IMR-90 (cell line): ENCODE data around the gene NPAS2. TPM values are rescaled to one million over a fixed set of nuclear protein-coding genes. Genes with fewer than 3 reads are reported as not detected.
A peak's percentile ranks its signal among the peaks of the same experiment; 100 is the strongest.

Experiments used
- ATAC-seq: fragments of 200-7000 bp; cut with Tn5 transposase; 2 replicates; pipeline ENCODE4 v1.9.1; 2020; ENCODE audit warnings: low read depth, mild to moderate bottlenecking, moderate library complexity
- BruUV-seq: library from RNA; stranded (reverse); fragments of 400-500 nt; replicated peaks from 2 replicates; lab custom pipeline; 2021; lab: Mats Ljungman, UMichigan
- CTCF ChIA-PET: fragments of 300-600 bp; formaldehyde crosslinking; extraction: SDS; loops from one replicate; lab custom pipeline; 2021; ENCODE audit warnings: antibody characterized with exemption; lab: Yijun Ruan, JAX
- POLR2A ChIA-PET: fragments of 300-600 bp; sonication (Branson Sonifier 250); formaldehyde crosslinking; loops from one replicate; lab custom pipeline; 2022; ENCODE audit warnings: antibody characterized with exemption; ENCODE audit not compliant: unreplicated experiment; lab: Charles Lee
- DNase-seq: peaks from one replicate; pipeline ENCODE4 v3.0.0; 2013
- H2AFZ ChIP-seq: replicated peaks from 2 replicates; pipeline ENCODE3; 2013; ENCODE audit warnings: low read length, mild to moderate bottlenecking; ENCODE audit not compliant: poor library complexity
- H2AK5ac ChIP-seq: 2 replicates; pipeline ENCODE4 v1.6.1; 2013; ENCODE audit warnings: low read depth, low read length, inconsistent platforms
- H2AK9ac ChIP-seq: replicated peaks from 2 replicates; pipeline ENCODE3; 2013; ENCODE audit warnings: mild to moderate bottlenecking, low read depth, low read length, moderate library complexity; ENCODE audit not compliant: poor library complexity
- H2BK120ac ChIP-seq: 2 replicates; pipeline ENCODE4 v1.6.1; 2013; ENCODE audit warnings: low read depth, low read length, inconsistent platforms
- H2BK15ac ChIP-seq: 3 replicates; pipeline ENCODE4 v1.6.1; 2013; ENCODE audit warnings: low read depth, low read length, inconsistent platforms
- H2BK20ac ChIP-seq: 2 replicates; pipeline ENCODE4 v1.6.1; 2013; ENCODE audit warnings: low read depth, mild to moderate bottlenecking, inconsistent platforms, low read length, moderate library complexity
- H2BK5ac ChIP-seq: 2 replicates; pipeline ENCODE4 v1.6.1; 2013; ENCODE audit warnings: mild to moderate bottlenecking, low read depth, low read length, inconsistent platforms; ENCODE audit not compliant: poor library complexity, severe bottlenecking
- H3K14ac ChIP-seq: replicated peaks from 2 replicates; pipeline ENCODE4 v1.6.1; 2013; ENCODE audit warnings: low read depth, low read length, inconsistent platforms
- H3K18ac ChIP-seq: 2 replicates; pipeline ENCODE4 v1.6.1; 2013; ENCODE audit warnings: low read depth, low read length, control low read depth
- H3K23ac ChIP-seq: 2 replicates; pipeline ENCODE4 v1.6.1; 2013; ENCODE audit warnings: low read depth, low read length, inconsistent platforms
- H3K27ac ChIP-seq: 2 replicates; pipeline ENCODE4 v1.5.1; 2013; ENCODE audit warnings: mild to moderate bottlenecking, control low read depth, low read length; ENCODE audit not compliant: insufficient read depth
- H3K27me3 ChIP-seq: 2 replicates; pipeline ENCODE4 v1.6.1; 2013; ENCODE audit warnings: low read length; ENCODE audit not compliant: control insufficient read depth, insufficient read depth
- H3K36me3 ChIP-seq: 2 replicates; pipeline ENCODE4 v1.6.1; 2013; ENCODE audit warnings: low read length, mixed read lengths; ENCODE audit not compliant: control insufficient read depth, insufficient read depth
- H3K4ac ChIP-seq: 2 replicates; pipeline ENCODE4 v1.6.1; 2013; ENCODE audit warnings: low read depth, low read length, inconsistent platforms
- H3K4me1 ChIP-seq: 2 replicates; pipeline ENCODE4 v1.6.1; 2013; ENCODE audit warnings: low read length, mixed read lengths; ENCODE audit not compliant: control insufficient read depth, insufficient read depth
- H3K4me2 ChIP-seq: 2 replicates; pipeline ENCODE4 v1.6.1; 2013; ENCODE audit warnings: low read depth, mild to moderate bottlenecking, control low read depth, low read length, moderate library complexity
- H3K4me3 ChIP-seq: 2 replicates; pipeline ENCODE4 v1.5.1; 2013; ENCODE audit warnings: low read depth, mild to moderate bottlenecking, control low read depth, low read length, moderate library complexity; ENCODE audit not compliant: insufficient read depth
- H3K56ac ChIP-seq: 2 replicates; pipeline ENCODE4 v1.6.1; 2013; ENCODE audit warnings: low read length, inconsistent platforms; ENCODE audit not compliant: insufficient read depth; ENCODE audit errors: extremely low read depth
- H3K79me1 ChIP-seq, 2 experiments: 2 replicates each; pipeline ENCODE4 v1.6.1; 2013; ENCODE audit warnings: low read length in 2 of 2, inconsistent platforms in 1 of 2, low read depth in 1 of 2
- H3K9ac ChIP-seq: 2 replicates; pipeline ENCODE4 v1.6.1; 2013; ENCODE audit warnings: low read depth, low read length, control low read depth
- H3K9me1 ChIP-seq: 2 replicates; pipeline ENCODE4 v1.6.1; 2013; ENCODE audit warnings: low read length, inconsistent platforms; ENCODE audit not compliant: insufficient read depth
- H3K9me3 ChIP-seq: 2 replicates; pipeline ENCODE4 v1.6.1; 2013; ENCODE audit warnings: low read length; ENCODE audit not compliant: control insufficient read depth, insufficient read depth
- H4K20me1 ChIP-seq: 2 replicates; pipeline ENCODE4 v1.6.1; 2013; ENCODE audit warnings: low read length, inconsistent platforms; ENCODE audit not compliant: insufficient read depth
- H4K5ac ChIP-seq: 2 replicates; pipeline ENCODE4 v1.6.1; 2013; ENCODE audit warnings: mild to moderate bottlenecking, low read depth, low read length, control low read depth
- H4K8ac ChIP-seq, 2 experiments: 2 replicates each; pipeline ENCODE4 v1.6.1; 2013; ENCODE audit warnings: low read depth in 2 of 2, low read length in 2 of 2, control low read depth in 1 of 2, inconsistent platforms in 1 of 2
- H4K91ac ChIP-seq: 2 replicates; pipeline ENCODE4 v1.6.1; 2013; ENCODE audit warnings: low read depth, low read length, inconsistent platforms; ENCODE audit not compliant: insufficient read depth
- FOS ChIP-seq: fragments of 150-350 bp; IDR thresholded peaks from 2 replicates; pipeline ENCODE4 v1.6.1; 2016; ENCODE audit warnings: low read depth, low read length
- WGBS, 2 experiments: methylation state at CpG; one replicate each; pipeline versions ENCODE4 v1.1.5 to v1.1.7; 2013; ENCODE audit warnings: missing lambda C conversion rate in 2 of 2; ENCODE audit not compliant: insufficient read length in 1 of 2; ENCODE audit errors: extremely low coverage in 2 of 2; 5-methylcytosine and 5-hydroxymethylcytosine counted together
- dilution Hi-C: fragments of 300-500 bp; cut with HindIII; formaldehyde crosslinking; loops from one replicate; pipeline ENCODE4 v1.14.3; 2018; ENCODE audit warnings: low sequenced_read_pairs; ENCODE audit not compliant: unreplicated experiment
- in situ Hi-C: fragments of 300-500 bp; cut with MboI; formaldehyde crosslinking; loops from 3 replicates; pipeline ENCODE4 v1.14.3; 2019; ENCODE audit warnings: low sequenced_read_pairs, inconsistent platforms, mixed read lengths
- intact Hi-C: fragments of 100-400 bp; cut with micrococcal nuclease; formaldehyde crosslinking; loops from 2 replicates; pipeline ENCODE4 v1.10.0; 2022
- polyA plus RNA-seq, 3 experiments: library from polyadenylated mRNA; depleted of rRNA; stranded (reverse); fragments of >200 nt; gene quantifications; 2 replicates each; pipeline ENCODE4 v1.2.3, GENCODE V29; 2012; ENCODE audit warnings: low replicate concordance in 1 of 3
- total RNA-seq: library from RNA; depleted of rRNA; stranded (reverse); fragments of >200 nt; gene quantifications from 2 replicates; pipeline ENCODE4 v1.2.3, GENCODE V29; 2012
- TF ChIP-seq, protein P1 (sequence below): conservative IDR thresholded peaks from 2 replicates; pipeline ENCODE4 v1.5.1; 2012; ENCODE audit warnings: mild to moderate bottlenecking, low read depth, low read length, improper control_type of control experiment

NPAS2 gene
- total and polyA plus RNA-seq, 2 of the 4 experiments (the other 2 are of a cell fraction) = 5.2 to 14.8 TPM

DNA sequence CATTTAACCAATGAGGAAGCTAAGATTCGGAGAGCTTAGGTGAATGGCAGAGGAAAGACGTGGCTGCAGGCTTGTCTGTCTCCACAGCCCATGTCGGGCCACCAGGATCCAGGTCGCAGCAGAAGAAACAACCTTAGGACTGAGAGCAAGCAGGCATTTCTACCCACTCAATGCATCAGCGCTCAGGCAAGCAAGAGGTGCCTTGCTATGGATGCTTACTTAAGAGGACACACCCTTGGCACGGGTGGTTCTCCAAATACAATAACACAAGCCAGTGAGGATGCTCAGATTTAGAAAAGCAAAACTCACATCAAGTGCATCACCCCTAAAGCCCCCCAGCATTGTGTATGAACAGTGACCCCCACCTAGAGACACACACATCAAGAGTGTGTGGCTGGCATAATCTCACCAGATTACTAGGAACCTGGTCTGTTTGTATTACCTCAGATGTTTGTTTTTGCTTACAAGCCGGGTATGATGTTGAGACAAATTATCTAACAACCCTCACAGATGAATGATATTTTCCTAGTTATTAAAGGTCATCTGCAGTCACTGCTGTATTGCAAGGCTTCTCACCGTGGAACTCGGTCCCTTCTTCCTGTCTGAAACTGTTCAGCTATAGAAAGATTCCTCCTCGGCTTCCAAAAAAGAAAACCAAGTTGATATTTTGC, 34.2 kb upstream of the NPAS2 start:
- Histone ChIP-seq H3K79me1 (no peaks in the 10 kb centered on the region), H2BK5ac (no peak overlapping the region), H4K5ac (0 out of 2 replicates have a peak overlapping the region, but pooled peaks have one; percentile 12), H4K8ac (peak overlapping the region in 1 of 2 experiments; percentile 6; a peak in 1 of 4 replicates), H3K27ac (no peak overlapping the region), H3K27me3 (no peaks in the 10 kb centered on the region), H2BK15ac (peak overlapping the region; percentile 32; the same call in 1 of the 3 replicates), H3K4me3 (no peak overlapping the region), H3K23ac (0 out of 2 replicates have a peak overlapping the region, but pooled peaks have one; percentile 11), H3K56ac (no peak overlapping the region), H2BK20ac (peak overlapping the region; percentile 76), H3K4ac (peak overlapping the region; percentile 80), H2AK5ac (peak overlapping the region; percentile 5; the same call in 1 of the 2 replicates), H3K36me3 (no peaks in the 10 kb centered on the region), H3K14ac (peak overlapping the region; percentile 1), H2BK120ac (peak overlapping the region; percentile 71), H3K9me1 (peaks cover 10% of the 10 kb centered on the region), H3K9ac (no peak overlapping the region), H4K20me1 (no peaks in the 10 kb centered on the region), H2AFZ (no peak overlapping the region), H3K9me3 (no peaks in the 10 kb centered on the region), H4K91ac (peak overlapping the region; percentile 25; the same call in 1 of the 2 replicates), H2AK9ac (peak overlapping the region; percentile 10), H3K18ac (no peak overlapping the region), H3K4me2 (peak overlapping the region; percentile 27; the same call in 1 of the 2 replicates), H3K4me1 (peaks cover 13% of the 10 kb centered on the region)
- ChIA-PET POLR2A (no interaction called here), CTCF (no interaction called here)
- in situ Hi-C loops (no loop called here), intact Hi-C loops (no loop called here), dilution Hi-C loops (no loop called here)
- DNase-seq = no peak
- no TSS peak for BruUV-seq
- 0 out of 2 replicates have a peak, but pooled peaks have one; percentile 9 for ATAC-seq
- no peak for TF ChIP-seq FOS
- TF ChIP-seq, protein P1, sequence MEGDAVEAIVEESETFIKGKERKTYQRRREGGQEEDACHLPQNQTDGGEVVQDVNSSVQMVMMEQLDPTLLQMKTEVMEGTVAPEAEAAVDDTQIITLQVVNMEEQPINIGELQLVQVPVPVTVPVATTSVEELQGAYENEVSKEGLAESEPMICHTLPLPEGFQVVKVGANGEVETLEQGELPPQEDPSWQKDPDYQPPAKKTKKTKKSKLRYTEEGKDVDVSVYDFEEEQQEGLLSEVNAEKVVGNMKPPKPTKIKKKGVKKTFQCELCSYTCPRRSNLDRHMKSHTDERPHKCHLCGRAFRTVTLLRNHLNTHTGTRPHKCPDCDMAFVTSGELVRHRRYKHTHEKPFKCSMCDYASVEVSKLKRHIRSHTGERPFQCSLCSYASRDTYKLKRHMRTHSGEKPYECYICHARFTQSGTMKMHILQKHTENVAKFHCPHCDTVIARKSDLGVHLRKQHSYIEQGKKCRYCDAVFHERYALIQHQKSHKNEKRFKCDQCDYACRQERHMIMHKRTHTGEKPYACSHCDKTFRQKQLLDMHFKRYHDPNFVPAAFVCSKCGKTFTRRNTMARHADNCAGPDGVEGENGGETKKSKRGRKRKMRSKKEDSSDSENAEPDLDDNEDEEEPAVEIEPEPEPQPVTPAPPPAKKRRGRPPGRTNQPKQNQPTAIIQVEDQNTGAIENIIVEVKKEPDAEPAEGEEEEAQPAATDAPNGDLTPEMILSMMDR = no peak
- 73% methylated on average over 3 of the region's 10 CpGs; no CpG with 5 or more reads in 1 of the 2 experiments for WGBS, 2 experiments
